Immature natural killer cell (primary cell): ENCODE measurements around the gene EPN2. TPM values are rescaled to one million over a fixed set of nuclear protein-coding genes. Genes with fewer than 3 reads are reported as not detected.

Experiments
- polyA plus RNA-seq, 3 donors: library from polyadenylated mRNA; unstranded; fragments of 300-500 nt; fragmentation: Illumina TruSeq; gene quantifications; one replicate each; pipeline ENCODE4 v1.2.3, GENCODE V29; 2021

Gene EPN2
- polyA plus RNA-seq, 3 donors from 2014 or later = 0.84 to 8.1 TPM; not detected in 1

Other genes starting within 250 kb of the EPN2 start
- gene FAM83G, start 232.6 kb upstream of the EPN2 start, polyA plus RNA-seq = 1 to 10 TPM in 2 of 3 donors, under 1 TPM in 1; 0.81 to 3.7 (median 1.9) TPM
- 10 to 100 TPM in 2 of 3 donors, 1 to 10 TPM in 1; 5.2 to 19.0 (median 18.3) TPM for gene GRAP, start 190.4 kb upstream of the EPN2 start, polyA plus RNA-seq
- gene GRAPL, start 109.8 kb upstream of the EPN2 start, polyA plus RNA-seq = not detected
- 1 to 10 TPM; 2.5 to 4.4 (median 2.5) TPM for gene B9D1, start 125.4 kb downstream of the EPN2 start, polyA plus RNA-seq
- gene MAPK7, start 141.1 kb downstream of the EPN2 start, polyA plus RNA-seq = 10 to 100 TPM in 1 of 3 donors, 1 to 10 TPM in 2; 3.4 to 23.0 (median 7.3) TPM
- gene MFAP4, start 149.8 kb downstream of the EPN2 start, polyA plus RNA-seq = under 1 TPM in 1 of 3 donors, not detected in 2; 0.18 TPM
- not detected for gene RNF112, start 173.9 kb downstream of the EPN2 start, polyA plus RNA-seq